Measurements from ENCODE around the gene GCSH. TPM values are rescaled to one million over a fixed set of nuclear protein-coding genes. Genes with fewer than 3 reads are reported as not detected.

The GCSH gene
- polyA plus RNA-seq, 3 donors = 0.77 to 2.0 (median 1.0) TPM

DNA sequence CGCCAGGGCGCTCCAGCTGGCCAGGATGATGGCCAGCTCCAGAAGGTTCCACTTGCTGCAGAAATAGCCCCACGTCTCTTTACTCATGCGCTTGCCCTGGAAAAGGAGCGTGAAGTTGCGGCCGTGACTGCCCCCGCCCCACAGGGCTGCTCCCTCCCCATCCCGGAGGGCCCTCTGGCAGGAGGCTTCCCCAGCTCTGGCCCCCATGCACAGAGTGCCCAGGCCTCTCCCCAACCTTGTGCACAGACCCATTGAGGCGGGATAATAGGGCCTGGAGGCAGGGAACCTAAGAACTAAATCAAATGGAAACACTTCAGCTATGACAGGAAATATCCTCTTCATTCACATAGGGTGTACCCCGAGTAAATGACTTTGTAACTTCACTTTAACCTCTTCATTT is 21.2 kb upstream of the GCSH start:
- Histone ChIP-seq H4K20me1 (ENCODE audit: insufficient read depth, low read length) (no peaks in the 10 kb centered on the region), H3K4me3 (replicated peaks in 1 of 3; ENCODE audit: low read depth in 2 of 3, low read length in 3 of 3) (no peak overlapping the region), H3K4me1 (ENCODE audit: control insufficient read depth in 1 of 2, insufficient read depth in 2 of 2, low read length in 2 of 2) (no peaks in the 10 kb centered on the region), H2AFZ (ENCODE audit: insufficient read depth, low read depth, low read length, poor library complexity, severe bottlenecking) (no peak overlapping the region), H3K27me3 (ENCODE audit: control insufficient read depth in 2 of 2, insufficient read depth in 2 of 2, low read length in 2 of 2) (no peaks in the 10 kb centered on the region), H3K9me3 (replicated peaks in 1 of 2; ENCODE audit: control insufficient read depth in 1 of 2, insufficient read depth in 1 of 2, low read length in 2 of 2) (no peaks in the 10 kb centered on the region), H3K9ac (ENCODE audit: insufficient read depth, low read length, poor library complexity, severe bottlenecking) (no peak overlapping the region), H3K27ac (ENCODE audit: low read depth in 1 of 2, low read length in 2 of 2) (no peak overlapping the region), H3K36me3 (replicated peaks in 1 of 2; ENCODE audit: control insufficient read depth in 1 of 2, insufficient read depth in 2 of 2, low read length in 2 of 2) (no peaks in the 10 kb centered on the region), H3K4me2 (replicated peaks; ENCODE audit: extremely low read depth, low read length, poor library complexity, severe bottlenecking) (no peak overlapping the region), H3K79me2 (ENCODE audit: insufficient read depth, low read length) (no peaks in the 10 kb centered on the region)
- no peak for DNase-seq
- peaks cover 0 to 3% (median 0%) of the 10 kb centered on the region in 7 donors for H3K9me3 Mint-ChIP-seq
- H3K27me3 Mint-ChIP-seq (ENCODE audit: low read depth in 3 of 3) = peaks cover 8 to 19% (median 10%) of the 10 kb centered on the region in 3 donors
- H3K4me1 Mint-ChIP-seq = no peaks in the 10 kb centered on the region
- no peak overlapping the region for H3K4me3 Mint-ChIP-seq
- no peak for TF ChIP-seq CTCF (IDR thresholded peaks at IDR 0.05)
- no peaks in the 10 kb centered on the region for H3K36me3 Mint-ChIP-seq
- H3K27ac Mint-ChIP-seq = no peak overlapping the region
- intact Hi-C loops (cut with micrococcal nuclease) = no loop called here
- 70% methylated on average over 9 of the region's 11 CpGs for WGBS (ENCODE audit: insufficient coverage)

GRCh38 chr16:81116285-81116684 is 20.1 kb upstream of the GCSH start:
- Mint-ChIP-seq H3K36me3 (no peaks in the 10 kb centered on the region), H3K27me3 (ENCODE audit: low read depth in 3 of 3) (peaks cover 8 to 23% (median 13%) of the 10 kb centered on the region in 3 donors), H3K9me3 (peaks cover 0 to 3% (median 0%) of the 10 kb centered on the region in 7 donors), H3K4me1 (no peaks in the 10 kb centered on the region), H3K4me3 (no peak overlapping the region), H3K27ac (no peak overlapping the region)
- no peaks in the 10 kb centered on the region for H4K20me1 ChIP-seq (ENCODE audit: insufficient read depth, low read length)
- no peaks in the 10 kb centered on the region for H3K36me3 ChIP-seq (replicated peaks in 1 of 2; ENCODE audit: control insufficient read depth in 1 of 2, insufficient read depth in 2 of 2, low read length in 2 of 2)
- intact Hi-C loops (cut with micrococcal nuclease) = no loop called here
- DNase-seq = no peak
- H3K4me3 ChIP-seq (replicated peaks in 1 of 3; ENCODE audit: low read depth in 2 of 3, low read length in 3 of 3) = no peak overlapping the region
- H3K4me2 ChIP-seq (replicated peaks; ENCODE audit: extremely low read depth, low read length, poor library complexity, severe bottlenecking) = no peak overlapping the region
- no peak overlapping the region for H3K27ac ChIP-seq (ENCODE audit: low read depth in 1 of 2, low read length in 2 of 2)
- no peak overlapping the region for H3K9ac ChIP-seq (ENCODE audit: insufficient read depth, low read length, poor library complexity, severe bottlenecking)
- H3K9me3 ChIP-seq (replicated peaks in 1 of 2; ENCODE audit: control insufficient read depth in 1 of 2, insufficient read depth in 1 of 2, low read length in 2 of 2) = no peaks in the 10 kb centered on the region
- WGBS (ENCODE audit: insufficient coverage) = 90% methylated on average over 2 of the region's 9 CpGs
- no peak for TF ChIP-seq CTCF (IDR thresholded peaks at IDR 0.05)
- H3K4me1 ChIP-seq (ENCODE audit: control insufficient read depth in 1 of 2, insufficient read depth in 2 of 2, low read length in 2 of 2) = no peaks in the 10 kb centered on the region
- no peak overlapping the region for H2AFZ ChIP-seq (ENCODE audit: insufficient read depth, low read depth, low read length, poor library complexity, severe bottlenecking)
- H3K27me3 ChIP-seq (ENCODE audit: control insufficient read depth in 2 of 2, insufficient read depth in 2 of 2, low read length in 2 of 2) = no peaks in the 10 kb centered on the region
- H3K79me2 ChIP-seq (ENCODE audit: insufficient read depth, low read length) = no peaks in the 10 kb centered on the region

Data from CD14-positive monocyte (primary cell).